ENCODE data around the gene LDLR. TPM values are rescaled to one million over a fixed set of nuclear protein-coding genes. Genes with fewer than 3 reads are reported as not detected.
A peak's percentile ranks its signal among the peaks of the same experiment; 100 is the strongest.

Gene LDLR
- total RNA-seq, 1 donor from 2014 or later = 104 TPM

DNA sequence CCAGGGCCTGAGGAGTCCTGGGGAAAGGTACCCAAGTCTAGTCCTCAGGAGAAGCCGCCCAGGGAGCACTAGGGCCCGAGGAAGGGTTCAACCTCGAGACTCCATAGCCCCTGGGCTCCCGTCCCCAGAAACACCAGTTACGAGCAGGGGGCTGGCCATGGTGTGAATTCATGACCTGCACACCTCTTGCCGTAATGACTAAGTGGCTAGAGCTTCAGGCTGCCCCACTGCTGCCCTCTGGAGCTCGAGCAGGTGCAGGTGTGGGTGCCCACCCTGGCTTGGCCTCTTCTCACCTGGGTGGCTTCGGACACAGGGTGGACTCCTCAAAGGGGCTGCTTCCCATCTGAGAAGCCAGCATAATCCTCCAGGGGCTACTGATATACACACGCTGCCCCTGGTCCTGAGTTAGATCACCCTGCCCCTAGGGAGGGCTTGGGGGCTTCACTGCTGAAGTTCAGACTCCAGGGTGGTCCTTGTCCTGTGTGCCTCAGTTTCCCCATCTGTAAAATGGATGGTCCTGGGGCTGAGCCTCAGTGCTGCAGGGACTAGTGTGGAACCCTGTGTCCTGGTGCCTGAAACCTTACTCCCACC lies 52.8 kb downstream of the LDLR start:
- Histone ChIP-seq H3K27me3 (ENCODE audit: control insufficient read depth, insufficient read depth, low read length) (no peaks in the 10 kb centered on the region), H3K36me3 (ENCODE audit: control insufficient read depth, insufficient read depth, low read length) (no peaks in the 10 kb centered on the region), H3K4me3 (ENCODE audit: low read depth, low read length) (no peak overlapping the region)
- DNase-seq (ENCODE audit: low read depth) = no peak
- TF ChIP-seq, protein P1, sequence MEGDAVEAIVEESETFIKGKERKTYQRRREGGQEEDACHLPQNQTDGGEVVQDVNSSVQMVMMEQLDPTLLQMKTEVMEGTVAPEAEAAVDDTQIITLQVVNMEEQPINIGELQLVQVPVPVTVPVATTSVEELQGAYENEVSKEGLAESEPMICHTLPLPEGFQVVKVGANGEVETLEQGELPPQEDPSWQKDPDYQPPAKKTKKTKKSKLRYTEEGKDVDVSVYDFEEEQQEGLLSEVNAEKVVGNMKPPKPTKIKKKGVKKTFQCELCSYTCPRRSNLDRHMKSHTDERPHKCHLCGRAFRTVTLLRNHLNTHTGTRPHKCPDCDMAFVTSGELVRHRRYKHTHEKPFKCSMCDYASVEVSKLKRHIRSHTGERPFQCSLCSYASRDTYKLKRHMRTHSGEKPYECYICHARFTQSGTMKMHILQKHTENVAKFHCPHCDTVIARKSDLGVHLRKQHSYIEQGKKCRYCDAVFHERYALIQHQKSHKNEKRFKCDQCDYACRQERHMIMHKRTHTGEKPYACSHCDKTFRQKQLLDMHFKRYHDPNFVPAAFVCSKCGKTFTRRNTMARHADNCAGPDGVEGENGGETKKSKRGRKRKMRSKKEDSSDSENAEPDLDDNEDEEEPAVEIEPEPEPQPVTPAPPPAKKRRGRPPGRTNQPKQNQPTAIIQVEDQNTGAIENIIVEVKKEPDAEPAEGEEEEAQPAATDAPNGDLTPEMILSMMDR (IDR thresholded peaks at IDR 0.05; ENCODE audit: insufficient read depth, low read length, poor library complexity, severe bottlenecking) = peak; percentile 52

DNA sequence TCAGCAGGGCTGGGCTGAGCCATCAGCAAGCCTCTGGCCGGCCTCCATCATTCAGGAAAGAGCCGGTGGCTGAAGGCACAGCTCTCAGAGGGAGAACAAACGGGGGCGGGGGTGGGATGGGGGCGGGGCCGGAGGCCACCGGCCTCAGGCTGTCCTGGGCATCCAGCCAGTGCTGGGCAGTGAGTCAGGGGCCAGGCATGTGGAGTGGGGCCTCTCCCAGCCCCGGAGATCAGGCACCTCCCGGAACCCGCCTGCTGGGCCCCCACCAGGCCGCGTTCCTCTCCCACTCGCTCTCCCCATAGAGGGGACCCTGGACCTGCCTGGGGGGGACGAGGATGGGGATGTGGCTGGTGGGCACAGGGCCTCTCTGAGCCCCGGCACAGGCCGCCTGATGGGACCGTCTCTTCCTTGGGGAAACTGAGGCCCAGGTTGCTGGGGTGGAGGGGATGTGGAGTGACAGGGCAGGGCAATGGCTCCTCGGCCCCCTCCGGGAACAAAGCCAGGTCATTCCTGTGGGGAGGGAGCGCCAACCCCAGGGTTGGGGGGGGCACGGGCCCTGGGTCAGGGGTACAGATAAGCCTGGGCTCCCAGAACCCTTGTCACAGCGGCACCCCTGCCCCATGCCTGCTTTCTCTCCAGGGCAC lies 53.4 kb downstream of the LDLR start:
- TF ChIP-seq, protein P1 (IDR thresholded peaks at IDR 0.05; ENCODE audit: insufficient read depth, low read length, poor library complexity, severe bottlenecking) = no peak
- Histone ChIP-seq H3K36me3 (ENCODE audit: control insufficient read depth, insufficient read depth, low read length) (no peaks in the 10 kb centered on the region), H3K27me3 (ENCODE audit: control insufficient read depth, insufficient read depth, low read length) (no peaks in the 10 kb centered on the region), H3K4me3 (ENCODE audit: low read depth, low read length) (no peak overlapping the region)
- peak; percentile 68 for DNase-seq (ENCODE audit: low read depth)

DNA sequence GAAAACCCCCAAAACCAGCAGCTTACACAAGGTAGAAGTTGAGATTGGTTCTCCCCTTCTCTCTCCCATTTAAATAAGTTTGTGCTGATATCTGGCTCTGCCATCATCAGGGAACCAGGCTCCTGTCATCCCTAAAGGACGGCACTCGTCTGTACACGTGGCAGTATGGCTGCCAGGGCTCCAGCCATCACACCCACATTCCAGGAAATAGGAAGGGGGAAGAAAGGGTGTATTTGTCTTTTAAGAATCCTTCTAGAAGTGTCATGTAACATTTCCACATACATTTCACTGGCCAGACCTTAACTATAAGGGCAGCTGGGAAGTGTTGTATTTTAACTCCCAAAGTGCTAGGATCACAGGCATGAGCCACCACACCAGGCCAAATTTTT lies 56.3 kb downstream of the LDLR start:
- Histone ChIP-seq H3K4me3 (ENCODE audit: low read depth, low read length) (no peak overlapping the region), H3K36me3 (ENCODE audit: control insufficient read depth, insufficient read depth, low read length) (peaks cover 1% of the 10 kb centered on the region), H3K27me3 (ENCODE audit: control insufficient read depth, insufficient read depth, low read length) (no peaks in the 10 kb centered on the region)
- DNase-seq (ENCODE audit: low read depth) = no peak
- TF ChIP-seq, protein P1 (IDR thresholded peaks at IDR 0.05; ENCODE audit: insufficient read depth, low read length, poor library complexity, severe bottlenecking) = no peak

DNA sequence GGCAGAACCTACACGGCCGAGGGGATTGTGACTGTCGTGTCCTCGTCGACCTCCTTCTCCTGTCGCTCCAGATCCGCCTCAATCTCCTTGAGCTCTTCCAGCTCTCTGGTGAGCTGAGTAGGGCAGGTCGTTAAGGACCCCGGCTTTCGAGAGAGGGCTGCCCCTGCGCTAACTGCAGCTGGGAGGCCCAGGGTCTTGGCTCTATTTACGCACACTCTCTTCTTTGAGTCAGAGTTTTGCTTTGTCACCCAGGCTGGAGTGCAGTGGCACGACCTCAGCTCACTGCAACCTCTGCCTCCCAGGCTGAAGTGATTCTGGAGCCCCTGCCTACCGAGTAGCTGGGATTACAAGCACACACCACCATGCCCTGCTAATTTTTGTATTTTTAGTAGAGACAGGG lies 58.7 kb downstream of the LDLR start:
- TF ChIP-seq, protein P1 (IDR thresholded peaks at IDR 0.05; ENCODE audit: insufficient read depth, low read length, poor library complexity, severe bottlenecking) = no peak
- Histone ChIP-seq H3K27me3 (ENCODE audit: control insufficient read depth, insufficient read depth, low read length) (no peaks in the 10 kb centered on the region), H3K4me3 (ENCODE audit: low read depth, low read length) (no peak overlapping the region), H3K36me3 (ENCODE audit: control insufficient read depth, insufficient read depth, low read length) (peaks cover 1% of the 10 kb centered on the region)
- no peak for DNase-seq (ENCODE audit: low read depth)

DNA sequence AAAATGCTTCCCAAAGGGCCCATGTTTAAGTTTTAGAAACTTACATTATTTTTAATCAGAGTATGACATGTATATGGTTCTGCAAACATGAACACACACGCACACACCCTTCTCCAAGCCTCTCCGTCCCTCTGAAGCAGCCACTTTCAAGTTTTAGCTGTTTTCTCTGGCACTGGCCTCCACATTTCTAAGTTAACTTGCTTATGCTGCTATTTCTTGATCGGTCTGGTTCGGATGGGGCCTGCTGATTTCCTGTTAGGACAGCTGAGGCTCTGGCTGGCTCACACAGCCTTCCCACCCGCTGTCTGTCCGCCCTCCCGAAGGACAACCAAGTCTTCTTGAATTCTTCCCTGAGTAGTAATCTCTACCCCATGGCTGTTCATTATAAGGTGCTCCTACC lies 61.9 kb downstream of the LDLR start:
- no peak for DNase-seq (ENCODE audit: low read depth)
- TF ChIP-seq, protein P1 (IDR thresholded peaks at IDR 0.05; ENCODE audit: insufficient read depth, low read length, poor library complexity, severe bottlenecking) = no peak
- peaks cover 1% of the 10 kb centered on the region for H3K36me3 ChIP-seq (ENCODE audit: control insufficient read depth, insufficient read depth, low read length)

More for the DNA sequence above, 61.9 kb downstream of the LDLR start:
- Histone ChIP-seq H3K27me3 (ENCODE audit: control insufficient read depth, insufficient read depth, low read length) (no peaks in the 10 kb centered on the region), H3K4me3 (ENCODE audit: low read depth, low read length) (no peak overlapping the region)

Measured in kidney epithelial cell (primary cell).